ENCODE data around the gene DOCK9. TPM values are rescaled to one million over a fixed set of nuclear protein-coding genes. Genes with fewer than 3 reads are reported as not detected.

Gene DOCK9
- total RNA-seq, 1 experiment from 2014 or later = 9.4 TPM

DNA sequence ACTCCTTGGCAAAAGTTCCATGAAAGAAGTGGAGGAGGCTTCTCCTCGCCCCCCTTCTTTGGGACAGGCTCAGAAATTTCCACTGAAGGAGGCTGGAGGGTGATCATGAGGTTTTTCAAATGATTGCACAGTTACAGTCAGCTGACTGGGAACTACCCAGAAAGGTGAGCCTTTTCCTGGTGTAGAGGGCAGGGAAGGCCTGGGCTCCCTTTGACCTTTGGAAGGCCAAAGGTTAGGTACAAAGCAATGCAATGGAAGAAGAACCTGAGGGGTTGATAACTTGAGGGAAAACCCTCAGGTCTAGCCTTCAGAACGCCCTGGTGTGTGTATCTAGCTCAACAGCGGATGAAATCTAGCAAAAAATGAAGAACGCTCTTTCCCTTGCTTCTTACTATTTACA is 175.3 kb downstream of the DOCK9 start:
- no peak for DNase-seq (ENCODE audit: low read depth)
- in situ Hi-C loops (cut with HindIII; ENCODE audit: low pct_unique_long_range_greater_than_20kb, low sequenced_read_pairs) = no loop called here

- no peak for DNase-seq (ENCODE audit: low read depth)
- in situ Hi-C loops (cut with HindIII; ENCODE audit: low pct_unique_long_range_greater_than_20kb, low sequenced_read_pairs) = no loop called here
Measured at GRCh38 chr13:98801626-98802418, 176.0 kb downstream of the DOCK9 start.

GRCh38 chr13:98800078-98800477 is 177.8 kb downstream of the DOCK9 start:
- in situ Hi-C loops (cut with HindIII; ENCODE audit: low pct_unique_long_range_greater_than_20kb, low sequenced_read_pairs) = no loop called here
- DNase-seq (ENCODE audit: low read depth) = no peak

- in situ Hi-C loops (cut with HindIII; ENCODE audit: low pct_unique_long_range_greater_than_20kb, low sequenced_read_pairs) = no loop called here
- no peak for DNase-seq (ENCODE audit: low read depth)
Measured at GRCh38 chr13:98798849-98799645, 178.8 kb downstream of the DOCK9 start.

- DNase-seq (ENCODE audit: low read depth) = no peak
- in situ Hi-C loops (cut with HindIII; ENCODE audit: low pct_unique_long_range_greater_than_20kb, low sequenced_read_pairs) = no loop called here
Measured at GRCh38 chr13:98797456-98797855, 180.4 kb downstream of the DOCK9 start.

DNA sequence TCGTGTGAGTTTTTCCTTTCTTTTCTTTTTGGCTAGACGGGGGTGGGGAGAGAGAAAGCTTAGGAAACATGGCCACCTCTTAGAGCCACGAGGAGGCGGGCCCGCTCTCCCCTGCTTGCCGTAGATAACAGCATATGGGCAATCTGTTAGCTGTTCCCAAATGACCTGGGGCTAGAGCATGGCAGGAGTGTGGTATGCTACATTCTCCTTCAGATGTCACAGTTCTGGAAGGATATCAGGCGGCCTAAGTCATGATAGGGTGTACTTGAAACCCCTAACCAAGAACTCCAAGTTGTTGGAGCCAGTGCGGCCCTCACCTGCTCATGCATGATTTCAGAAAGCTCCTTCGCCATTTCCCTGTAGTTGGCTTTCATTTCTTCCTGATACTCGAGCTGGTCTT is 181.1 kb downstream of the DOCK9 start:
- no peak for DNase-seq (ENCODE audit: low read depth)
- in situ Hi-C loops (cut with HindIII; ENCODE audit: low pct_unique_long_range_greater_than_20kb, low sequenced_read_pairs) = no loop called here

DNA sequence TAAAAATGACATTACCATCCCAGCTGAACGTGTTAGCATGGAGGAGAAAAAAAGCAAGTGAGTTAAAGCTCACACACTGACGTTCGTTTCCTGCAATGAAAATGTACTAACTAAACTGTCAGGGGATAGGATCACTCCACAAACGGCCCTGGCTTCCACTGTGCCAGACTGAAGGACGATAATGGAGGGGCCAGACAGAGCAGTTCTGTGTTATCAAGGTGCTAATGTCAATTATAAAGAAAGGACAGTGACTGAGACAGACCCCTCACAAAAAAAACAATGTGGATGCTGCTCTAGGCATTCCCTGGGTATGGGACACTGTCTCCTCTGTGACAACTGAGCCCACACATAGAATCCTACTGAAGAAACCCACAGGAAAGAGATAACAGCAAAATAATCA is 181.7 kb downstream of the DOCK9 start:
- DNase-seq (ENCODE audit: low read depth) = no peak
- in situ Hi-C loops (cut with HindIII; ENCODE audit: low pct_unique_long_range_greater_than_20kb, low sequenced_read_pairs) = no loop called here

GRCh38 chr13:98795220-98795619 is 182.6 kb downstream of the DOCK9 start:
- in situ Hi-C loops (cut with HindIII; ENCODE audit: low pct_unique_long_range_greater_than_20kb, low sequenced_read_pairs) = no loop called here
- no peak for DNase-seq (ENCODE audit: low read depth)

GRCh38 chr13:98794498-98794897 is 183.4 kb downstream of the DOCK9 start:
- no peak for DNase-seq (ENCODE audit: low read depth)
- in situ Hi-C loops (cut with HindIII; ENCODE audit: low pct_unique_long_range_greater_than_20kb, low sequenced_read_pairs) = no loop called here

- DNase-seq (ENCODE audit: low read depth) = no peak
- in situ Hi-C loops (cut with HindIII; ENCODE audit: low pct_unique_long_range_greater_than_20kb, low sequenced_read_pairs) = no loop called here
Measured at GRCh38 chr13:98792785-98793495, 184.9 kb downstream of the DOCK9 start.

- no peak for DNase-seq (ENCODE audit: low read depth)
- in situ Hi-C loops (cut with HindIII; ENCODE audit: low pct_unique_long_range_greater_than_20kb, low sequenced_read_pairs) = no loop called here
Measured at GRCh38 chr13:98792321-98792720, 185.5 kb downstream of the DOCK9 start.

GRCh38 chr13:98791611-98792010 is 186.3 kb downstream of the DOCK9 start:
- no peak for DNase-seq (ENCODE audit: low read depth)
- in situ Hi-C loops (cut with HindIII; ENCODE audit: low pct_unique_long_range_greater_than_20kb, low sequenced_read_pairs) = no loop called here

- DNase-seq (ENCODE audit: low read depth) = no peak
- in situ Hi-C loops (cut with HindIII; ENCODE audit: low pct_unique_long_range_greater_than_20kb, low sequenced_read_pairs) = no loop called here
Measured at GRCh38 chr13:98787996-98788395, 189.9 kb downstream of the DOCK9 start.

DNA sequence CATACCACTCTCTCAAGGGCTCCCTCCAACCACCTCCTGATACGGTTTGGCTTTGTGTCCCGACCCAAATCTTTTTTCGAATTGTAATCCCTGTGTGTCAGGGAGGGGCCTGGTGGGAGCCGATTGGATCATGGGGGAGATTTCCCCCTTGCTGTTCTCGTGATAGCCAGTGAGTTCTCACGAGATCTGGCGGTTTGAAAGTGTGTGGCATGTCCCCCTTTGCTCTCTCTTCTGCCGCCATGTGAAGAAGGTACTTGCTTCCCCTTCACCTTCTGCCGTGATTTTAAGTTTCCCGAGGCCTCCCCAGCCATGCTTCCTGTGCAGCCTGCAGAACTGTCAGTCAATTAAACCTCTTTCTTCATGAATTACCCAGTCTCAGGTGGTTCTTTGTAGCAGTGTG is 190.7 kb downstream of the DOCK9 start:
- no peak for DNase-seq (ENCODE audit: low read depth)
- in situ Hi-C loops (cut with HindIII; ENCODE audit: low pct_unique_long_range_greater_than_20kb, low sequenced_read_pairs) = no loop called here

GRCh38 chr13:98786023-98786422 is 191.8 kb downstream of the DOCK9 start:
- peak; percentile 24 for DNase-seq (ENCODE audit: low read depth)
- in situ Hi-C loops (cut with HindIII; ENCODE audit: low pct_unique_long_range_greater_than_20kb, low sequenced_read_pairs) = no loop called here

DNA sequence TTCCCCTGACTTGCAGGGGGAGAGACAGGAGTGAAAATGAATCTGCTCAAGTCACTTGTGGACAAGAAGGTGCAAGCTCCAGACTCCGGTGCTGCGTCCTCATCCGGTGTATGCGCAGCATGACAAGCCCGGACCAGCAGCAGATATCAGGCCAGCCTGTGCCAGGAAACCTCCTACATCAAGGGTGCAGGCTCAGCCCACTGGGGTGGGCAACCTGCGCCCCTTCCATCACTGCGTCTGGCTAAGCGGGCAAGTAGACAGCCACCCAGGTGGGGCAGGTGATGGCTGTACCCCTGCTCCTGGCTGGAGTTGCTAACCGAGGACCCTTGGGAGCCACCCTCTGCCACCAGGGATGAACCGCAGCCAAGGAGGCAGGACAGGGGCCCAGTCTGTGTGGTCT is 192.5 kb downstream of the DOCK9 start:
- in situ Hi-C loops (cut with HindIII; ENCODE audit: low pct_unique_long_range_greater_than_20kb, low sequenced_read_pairs) = no loop called here
- DNase-seq (ENCODE audit: low read depth) = no peak

DNA sequence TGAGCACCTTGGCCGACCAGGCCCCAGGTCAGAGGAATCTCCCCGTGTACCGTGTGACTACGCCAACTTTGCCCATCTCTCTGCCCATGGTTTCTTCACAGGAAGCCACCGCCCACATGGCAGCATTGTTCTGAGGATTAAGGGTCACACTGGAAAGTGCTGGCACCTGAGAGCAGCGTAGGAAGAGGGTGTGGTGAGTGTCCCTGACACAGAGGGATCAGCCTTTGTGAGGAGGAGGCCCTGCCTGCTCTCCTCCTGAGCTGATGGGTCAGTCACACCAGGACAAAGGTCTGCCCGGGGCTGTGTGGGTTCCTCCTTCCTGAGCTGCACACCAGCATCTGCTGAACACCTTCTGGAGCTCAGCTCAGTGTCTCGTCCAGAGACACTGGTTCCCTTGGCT is 193.2 kb downstream of the DOCK9 start:
- DNase-seq (ENCODE audit: low read depth) = no peak
- in situ Hi-C loops (cut with HindIII; ENCODE audit: low pct_unique_long_range_greater_than_20kb, low sequenced_read_pairs) = no loop called here

DNA sequence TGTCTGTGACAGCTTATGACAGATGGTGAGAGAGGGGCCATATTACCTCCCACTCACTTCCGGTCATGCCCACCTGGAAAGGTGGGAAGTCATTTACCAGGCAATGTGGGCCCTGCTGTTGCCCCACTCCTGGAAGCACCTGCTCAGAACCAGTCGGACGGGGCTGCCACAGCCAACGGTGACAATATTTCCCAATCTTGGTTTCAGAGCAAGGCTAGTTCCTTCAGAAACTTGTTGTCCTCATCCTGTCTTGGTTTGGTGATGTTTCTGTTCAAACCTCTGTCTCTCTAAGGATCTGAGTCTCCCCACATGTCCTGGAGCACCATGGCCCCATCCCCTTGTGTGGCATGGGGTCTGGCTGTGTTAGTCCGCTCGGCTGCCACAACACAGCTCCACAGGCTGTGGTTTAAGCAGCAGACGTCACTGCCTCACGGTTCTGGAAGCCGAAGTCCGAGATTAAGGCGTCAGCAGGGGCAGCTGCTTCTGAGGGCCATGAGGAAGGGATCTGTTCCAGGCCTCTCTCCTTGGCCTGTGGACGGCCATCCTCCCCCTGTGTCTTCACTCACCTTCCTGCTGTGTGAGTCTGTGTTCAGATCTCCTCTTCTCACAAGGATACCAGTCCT is 193.9 kb downstream of the DOCK9 start:
- DNase-seq (ENCODE audit: low read depth) = no peak

GRCh38 chr13:98782654-98783053 is 195.2 kb downstream of the DOCK9 start:
- in situ Hi-C loops (cut with HindIII; ENCODE audit: low pct_unique_long_range_greater_than_20kb, low sequenced_read_pairs) = no loop called here
- no peak for DNase-seq (ENCODE audit: low read depth)

More for the DNA sequence above, 193.9 kb downstream of the DOCK9 start:
- in situ Hi-C loops (cut with HindIII; ENCODE audit: low pct_unique_long_range_greater_than_20kb, low sequenced_read_pairs) = no loop called here

All from Caki2 (cell line).